Stomach (tissue), 4 donors: ENCODE results near the gene GABRD.

Source experiments
- EP300 ChIP-seq: sonication (generic); formaldehyde crosslinking; IDR thresholded peaks from one replicate; pipeline ENCODE4 v1.6.1; 2017; ENCODE audit warnings: antibody characterized with exemption
- TF ChIP-seq, protein P1 (sequence below), 7 experiments: fragments of 450-650 bp in 4 of 7; fragments of 200-600 bp in 3 of 7; sonication (generic) in 3 of 7; IDR thresholded peaks; one replicate each; pipeline ENCODE4 v1.5.1; 2016 to 2019; ENCODE audit warnings: antibody characterized with exemption in 7 of 7, control low read depth in 2 of 7, mild to moderate bottlenecking in 1 of 7

DNA sequence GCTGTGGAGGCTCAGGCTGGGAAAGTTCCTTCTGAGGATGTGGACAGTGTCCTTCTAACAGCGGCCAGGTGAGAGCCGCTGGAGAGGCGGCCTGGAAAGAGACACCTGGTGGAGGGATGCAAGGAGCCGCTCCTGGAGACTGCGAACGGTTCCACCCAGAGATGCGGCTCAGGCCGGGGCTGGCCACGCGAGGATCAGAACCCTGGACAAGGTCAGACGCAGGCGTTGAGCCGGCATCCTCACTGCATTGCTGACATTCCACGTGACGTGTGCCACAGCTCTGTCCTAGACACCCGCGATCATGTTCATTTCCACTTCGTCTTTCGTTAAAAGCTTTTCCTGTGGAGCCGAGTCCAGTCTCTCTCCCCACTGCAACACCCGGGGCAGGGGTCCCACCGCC lies 44.3 kb upstream of the GABRD start:
- TF ChIP-seq, protein P1, sequence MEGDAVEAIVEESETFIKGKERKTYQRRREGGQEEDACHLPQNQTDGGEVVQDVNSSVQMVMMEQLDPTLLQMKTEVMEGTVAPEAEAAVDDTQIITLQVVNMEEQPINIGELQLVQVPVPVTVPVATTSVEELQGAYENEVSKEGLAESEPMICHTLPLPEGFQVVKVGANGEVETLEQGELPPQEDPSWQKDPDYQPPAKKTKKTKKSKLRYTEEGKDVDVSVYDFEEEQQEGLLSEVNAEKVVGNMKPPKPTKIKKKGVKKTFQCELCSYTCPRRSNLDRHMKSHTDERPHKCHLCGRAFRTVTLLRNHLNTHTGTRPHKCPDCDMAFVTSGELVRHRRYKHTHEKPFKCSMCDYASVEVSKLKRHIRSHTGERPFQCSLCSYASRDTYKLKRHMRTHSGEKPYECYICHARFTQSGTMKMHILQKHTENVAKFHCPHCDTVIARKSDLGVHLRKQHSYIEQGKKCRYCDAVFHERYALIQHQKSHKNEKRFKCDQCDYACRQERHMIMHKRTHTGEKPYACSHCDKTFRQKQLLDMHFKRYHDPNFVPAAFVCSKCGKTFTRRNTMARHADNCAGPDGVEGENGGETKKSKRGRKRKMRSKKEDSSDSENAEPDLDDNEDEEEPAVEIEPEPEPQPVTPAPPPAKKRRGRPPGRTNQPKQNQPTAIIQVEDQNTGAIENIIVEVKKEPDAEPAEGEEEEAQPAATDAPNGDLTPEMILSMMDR (IDR thresholded peaks at IDR 0.05): no peak
- no peak for TF ChIP-seq EP300
